H9 (cell line): ENCODE measurements around the gene UVRAG. TPM values are rescaled to one million over a fixed set of nuclear protein-coding genes. Genes with fewer than 3 reads are reported as not detected.

Experiments
- DNase-seq: peaks from one replicate; pipeline ENCODE4 v3.0.0-alpha.2; 2017
- H2AFZ ChIP-seq: one replicate; pipeline ENCODE4 v1.6.1; 2013; ENCODE audit warnings: mild to moderate bottlenecking, low read length, control low read depth, moderate library complexity
- H2AK5ac ChIP-seq: 2 replicates; pipeline ENCODE4 v1.6.1; 2013; ENCODE audit warnings: low read length, control low read depth, mixed read lengths; ENCODE audit not compliant: insufficient read length
- H2BK120ac ChIP-seq: one replicate; pipeline ENCODE4 v1.6.1; 2013; ENCODE audit warnings: low read depth, mild to moderate bottlenecking, low read length, control low read depth, inconsistent platforms; ENCODE audit not compliant: poor library complexity, severe bottlenecking
- H2BK12ac ChIP-seq: 2 replicates; pipeline ENCODE4 v1.6.1; 2013; ENCODE audit warnings: low read length, control low read depth, mixed read lengths, low read depth; ENCODE audit not compliant: insufficient read length
- H2BK15ac ChIP-seq: 2 replicates; pipeline ENCODE4 v1.6.1; 2013; ENCODE audit warnings: low read depth, low read length, control low read depth
- H2BK20ac ChIP-seq: one replicate; pipeline ENCODE4 v1.6.1; 2013; ENCODE audit warnings: low read depth, mild to moderate bottlenecking, low read length, control low read depth, inconsistent platforms; ENCODE audit not compliant: poor library complexity, severe bottlenecking
- H2BK5ac ChIP-seq: 2 replicates; pipeline ENCODE4 v1.6.1; 2013; ENCODE audit warnings: low read length, control low read depth, mixed read lengths; ENCODE audit not compliant: insufficient read length
- H3K14ac ChIP-seq: 2 replicates; pipeline ENCODE4 v1.6.1; 2013; ENCODE audit warnings: low read length, control low read depth; ENCODE audit not compliant: insufficient read depth
- H3K18ac ChIP-seq: 2 replicates; pipeline ENCODE4 v1.6.1; 2013; ENCODE audit warnings: low read depth, mild to moderate bottlenecking, mixed read lengths, low read length, control low read depth; ENCODE audit not compliant: insufficient read length
- H3K23ac ChIP-seq: 2 replicates; pipeline ENCODE4 v1.6.1; 2013; ENCODE audit warnings: low read length, control low read depth, mixed read lengths, low read depth; ENCODE audit not compliant: insufficient read length
- H3K23me2 ChIP-seq: 2 replicates; pipeline ENCODE4 v1.6.1; 2013; ENCODE audit warnings: low read depth, mild to moderate bottlenecking, mixed read lengths, low read length, control low read depth; ENCODE audit not compliant: insufficient read length, poor library complexity, severe bottlenecking
- H3K27ac ChIP-seq: 2 replicates; pipeline ENCODE4 v1.5.1; 2013; ENCODE audit warnings: low read length, control low read depth, mixed read lengths, low read depth; ENCODE audit not compliant: insufficient read length
- H3K27me3 ChIP-seq: 2 replicates; pipeline ENCODE4 v1.6.1; 2013; ENCODE audit warnings: low read length, control low read depth, inconsistent platforms; ENCODE audit not compliant: insufficient read depth
- H3K4ac ChIP-seq: 2 replicates; pipeline ENCODE4 v1.6.1; 2013; ENCODE audit warnings: low read depth, mild to moderate bottlenecking, control low read depth, inconsistent platforms, low read length, moderate library complexity
- H3K4me1 ChIP-seq: 2 replicates; pipeline ENCODE4 v1.6.1; 2013; ENCODE audit warnings: low read length, control low read depth, inconsistent platforms; ENCODE audit not compliant: insufficient read depth
- H3K4me2 ChIP-seq: 2 replicates; pipeline ENCODE4 v1.6.1; 2013; ENCODE audit warnings: low read length, control low read depth, mixed read lengths; ENCODE audit not compliant: insufficient read length, insufficient read depth
- H3K56ac ChIP-seq: 2 replicates; pipeline ENCODE4 v1.6.1; 2013; ENCODE audit warnings: low read depth, mild to moderate bottlenecking, mixed read lengths, low read length, control low read depth; ENCODE audit not compliant: insufficient read length
- H3K79me1 ChIP-seq: 2 replicates; pipeline ENCODE4 v1.6.1; 2013; ENCODE audit warnings: low read depth, mild to moderate bottlenecking, moderate library complexity, low read length, control low read depth, inconsistent platforms; ENCODE audit not compliant: insufficient read depth, poor library complexity, severe bottlenecking
- H3K79me2 ChIP-seq: 2 replicates; pipeline ENCODE4 v1.6.1; 2013; ENCODE audit warnings: low read length, control low read depth, inconsistent platforms; ENCODE audit not compliant: insufficient read depth
- H3K9ac ChIP-seq: 2 replicates; pipeline ENCODE4 v1.6.1; 2013; ENCODE audit warnings: low read length, control low read depth, mixed read lengths; ENCODE audit not compliant: insufficient read length; ENCODE audit errors: extremely low read depth
- H3K9me3 ChIP-seq: one replicate; pipeline ENCODE4 v1.6.1; 2013; ENCODE audit warnings: low read depth, low read length, inconsistent platforms; ENCODE audit not compliant: control insufficient read depth
- H3T11ph ChIP-seq: one replicate; pipeline ENCODE4 v1.6.1; 2013; ENCODE audit warnings: mild to moderate bottlenecking, low read length, control low read depth, inconsistent platforms
- H4K20me1 ChIP-seq: one replicate; pipeline ENCODE4 v1.6.1; 2013; ENCODE audit not compliant: control insufficient read depth, insufficient read length, insufficient read depth
- H4K5ac ChIP-seq: 2 replicates; pipeline ENCODE4 v1.6.1; 2013; ENCODE audit warnings: low read depth, mild to moderate bottlenecking, mixed read lengths, low read length, control low read depth; ENCODE audit not compliant: insufficient read length
- H4K8ac ChIP-seq: replicated peaks from 2 replicates; pipeline ENCODE4 v1.6.1; 2013; ENCODE audit warnings: low read length, control low read depth, mixed read lengths, low read depth; ENCODE audit not compliant: insufficient read length
- H4K91ac ChIP-seq: 2 replicates; pipeline ENCODE4 v1.6.1; 2013; ENCODE audit warnings: low read depth, mild to moderate bottlenecking, moderate library complexity, mixed read lengths, low read length, control low read depth; ENCODE audit not compliant: insufficient read length
- H3K27ac Mint-ChIP-seq, 3 experiments: 2 replicates in 2 of 3; 3 replicates in 1 of 3; pipeline ENCODE4 v1.8.0; 2020 to 2021; ENCODE audit warnings: mixed read lengths in 3 of 3, mild to moderate bottlenecking in 1 of 3, moderate library complexity in 1 of 3
- H3K27me3 Mint-ChIP-seq: 2 replicates; pipeline ENCODE4 v1.8.0; 2021; ENCODE audit warnings: low read depth, mild to moderate bottlenecking, moderate library complexity, mixed read lengths
- H3K36me3 Mint-ChIP-seq, 3 experiments: 2 replicates in 2 of 3; 3 replicates in 1 of 3; pipeline ENCODE4 v1.8.0; 2020 to 2021; ENCODE audit warnings: low read depth in 3 of 3, mixed read lengths in 3 of 3; ENCODE audit not compliant: insufficient read depth in 1 of 3
- H3K4me1 Mint-ChIP-seq, 2 experiments: 2 replicates each; pipeline ENCODE4 v1.8.0; 2020; ENCODE audit warnings: mixed read lengths in 2 of 2
- H3K4me3 Mint-ChIP-seq, 2 experiments: 2 replicates in 1 of 2; 3 replicates in 1 of 2; pipeline ENCODE4 v1.8.0; 2020 to 2021; ENCODE audit warnings: mild to moderate bottlenecking in 2 of 2, mixed read lengths in 2 of 2, moderate library complexity in 1 of 2
- H3K9me3 Mint-ChIP-seq, 2 experiments: 2 replicates in 1 of 2; 3 replicates in 1 of 2; pipeline ENCODE4 v1.8.0; 2020; ENCODE audit warnings: mild to moderate bottlenecking in 2 of 2, mixed read lengths in 2 of 2, moderate library complexity in 1 of 2
- CTCF ChIP-seq: fragments of 200-600 bp; sonication (generic); conservative IDR thresholded peaks from 3 replicates; pipeline ENCODE4 v1.8.0; 2021; ENCODE audit warnings: antibody characterized with exemption, mild to moderate bottlenecking
- WGBS: extraction: QIAGEN DNeasy Blood & Tissue Kit; methylation state at CpG from one replicate; pipeline ENCODE4 v1.1.7; 2013; ENCODE audit warnings: missing lambda C conversion rate, low lambda C conversion rate, mixed read lengths; ENCODE audit not compliant: insufficient read length; ENCODE audit errors: extremely low coverage; 5-methylcytosine and 5-hydroxymethylcytosine counted together
- total RNA-seq: library from RNA; stranded (reverse); gene quantifications from 2 replicates; pipeline ENCODE4 v1.2.1, GENCODE V29; 2021

UVRAG gene
- total RNA-seq, 1 experiment from 2014 or later, result 18.5 TPM

DNA sequence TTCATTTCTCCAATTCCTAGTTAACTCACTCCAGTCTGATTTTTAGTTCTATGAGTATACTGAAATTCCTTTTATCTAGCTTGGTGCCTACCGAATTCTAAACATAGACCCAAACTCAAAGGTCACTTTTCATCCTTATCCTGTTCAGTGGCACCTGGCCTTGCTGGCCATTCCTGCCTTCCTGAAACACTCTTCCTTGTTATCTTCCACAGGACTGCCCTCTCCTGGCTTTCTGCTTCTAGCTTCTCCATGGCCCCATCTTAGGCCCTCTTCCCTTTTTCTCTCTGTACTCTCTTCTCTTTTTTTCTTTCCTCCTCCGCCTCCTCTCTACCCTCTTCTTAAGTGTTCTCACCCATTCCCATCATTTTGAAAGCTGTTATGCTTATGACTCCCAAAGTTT is 304.0 kb downstream of the UVRAG start:
- no peaks in the 10 kb centered on the region; the same call in 1 of the 2 replicates for H3K79me2 ChIP-seq
- Mint-ChIP-seq H3K27me3 (no peaks in the 10 kb centered on the region), H3K4me1 (peaks cover 5 to 8% of the 10 kb centered on the region in 2 experiments; a peak in 3 of 4 replicates), H3K36me3 (peaks cover 0 to 10% (median 0%) of the 10 kb centered on the region in 3 experiments; a peak in 2 of 7 replicates), H3K4me3 (no peak overlapping the region), H3K27ac (no peak overlapping the region), H3K9me3 (no peaks in the 10 kb centered on the region)
- no peak overlapping the region for H3K27ac ChIP-seq
- no peak overlapping the region for H2AFZ ChIP-seq
- no peak overlapping the region for H3K9ac ChIP-seq
- no peak overlapping the region for H3K18ac ChIP-seq
- H2BK15ac ChIP-seq, result no peak overlapping the region
- H3K27me3 ChIP-seq, result no peaks in the 10 kb centered on the region
- H4K91ac ChIP-seq, result no peak overlapping the region
- H2BK5ac ChIP-seq, result no peak overlapping the region
- no peak overlapping the region for H3T11ph ChIP-seq
- no peak overlapping the region for H2AK5ac ChIP-seq
- H3K56ac ChIP-seq, result no peak overlapping the region
- H4K5ac ChIP-seq, result no peak overlapping the region
- H4K8ac ChIP-seq, result no peak overlapping the region
- H3K14ac ChIP-seq, result no peak overlapping the region
- no peak for DNase-seq
- no CpG with 5 or more reads among the region's 2 CpGs for WGBS
- H3K79me1 ChIP-seq, result no peaks in the 10 kb centered on the region
- no peak for TF ChIP-seq CTCF
- no peak overlapping the region for H2BK12ac ChIP-seq
- H2BK20ac ChIP-seq, result no peak overlapping the region
- no peaks in the 10 kb centered on the region for H4K20me1 ChIP-seq
- no peak overlapping the region for H3K23ac ChIP-seq
- no peak overlapping the region for H3K4ac ChIP-seq
- no peaks in the 10 kb centered on the region for H3K9me3 ChIP-seq
- peaks cover 15% of the 10 kb centered on the region; the same call in 1 of the 2 replicates for H3K4me1 ChIP-seq
- no peaks in the 10 kb centered on the region for H3K23me2 ChIP-seq
- H2BK120ac ChIP-seq, result no peak overlapping the region
- H3K4me2 ChIP-seq, result no peak overlapping the region
